Endothelial cell of umbilical vein (primary cell): Measurements from ENCODE around the gene TRAPPC12. TPM values are rescaled to one million over a fixed set of nuclear protein-coding genes. Genes with fewer than 3 reads are reported as not detected.

Experiments
- BruUV-seq: library from RNA; stranded (reverse); fragments of 400-500 nt; replicated peaks from 2 replicates; lab custom pipeline; 2021; lab: Mats Ljungman, UMichigan
- CTCF ChIA-PET: fragments of 300-600, 350-600 bp; sonication (Branson Sonifier 250); formaldehyde crosslinking; loops from one replicate; lab custom pipeline; 2021; ENCODE audit warnings: antibody characterized with exemption, inconsistent platforms; lab: Charles Lee
- POLR2A ChIA-PET: fragments of 300-600, 350-600 bp; sonication (Branson Sonifier 250); formaldehyde crosslinking; loops from one replicate; lab custom pipeline; 2021; ENCODE audit warnings: antibody characterized with exemption, inconsistent platforms; lab: Charles Lee
- DNase-seq: peaks from one replicate; pipeline ENCODE4 v3.0.0-alpha.2; 2011; ENCODE audit warnings: low read depth, low spot score
- FAIRE-seq: peaks from 2 replicates; lab custom pipeline; 2011; peaks lifted over from hg19 to GRCh38; lab: Jason Lieb, UNC
- H2AFZ ChIP-seq: 2 replicates; pipeline ENCODE4 v1.6.0; 2012; ENCODE audit warnings: low read depth, low read length, control low read depth, inconsistent platforms
- H3K27ac ChIP-seq: 2 replicates; pipeline ENCODE4 v1.5.1; 2011; ENCODE audit warnings: low read depth, mild to moderate bottlenecking, control low read depth, low read length, moderate library complexity; ENCODE audit not compliant: insufficient read depth
- H3K27me3 ChIP-seq, 2 experiments: 2 replicates each; pipeline versions ENCODE4 v1.6.0 to v1.6.1; 2011; ENCODE audit warnings: low read length in 2 of 2, mixed read lengths in 1 of 2; ENCODE audit not compliant: control insufficient read depth in 2 of 2, insufficient read depth in 2 of 2
- H3K36me3 ChIP-seq, 2 experiments: 2 replicates in 1 of 2; 3 replicates in 1 of 2; pipeline ENCODE4 v1.5.1; 2011; ENCODE audit warnings: low read length in 2 of 2, mild to moderate bottlenecking in 1 of 2, moderate library complexity in 1 of 2; ENCODE audit not compliant: control insufficient read depth in 2 of 2, insufficient read depth in 2 of 2; ENCODE audit errors: extremely low read depth in 1 of 2
- H3K4me1 ChIP-seq: 3 replicates; pipeline ENCODE4 v1.5.1; 2011; ENCODE audit warnings: mild to moderate bottlenecking, low read length; ENCODE audit not compliant: control insufficient read depth, insufficient read depth; ENCODE audit errors: extremely low read depth
- H3K4me2 ChIP-seq: 2 replicates; pipeline ENCODE4 v1.6.1; 2011; ENCODE audit warnings: low read length, control low read depth, mixed read lengths; ENCODE audit not compliant: insufficient read depth
- H3K4me3 ChIP-seq, 3 experiments: fragments of 200-600 bp in 1 of 3; sonication (generic), shearing (Covaris generic) in 1 of 3; replicated peaks in 1 of 3; 2 replicates each; pipeline ENCODE4 v1.5.1; 2011 to 2016; ENCODE audit warnings: control low read depth in 3 of 3, low read length in 3 of 3, mild to moderate bottlenecking in 2 of 3, inconsistent platforms in 1 of 3, low read depth in 1 of 3, moderate library complexity in 1 of 3; ENCODE audit not compliant: insufficient read depth in 1 of 3
- H3K79me2 ChIP-seq: 2 replicates; pipeline ENCODE4 v1.6.0; 2012; ENCODE audit warnings: low read length, inconsistent platforms; ENCODE audit not compliant: control insufficient read depth, insufficient read depth
- H3K9ac ChIP-seq: replicated peaks from 2 replicates; pipeline ENCODE3; 2011; ENCODE audit warnings: low read length, control low read depth; ENCODE audit not compliant: insufficient read depth; ENCODE audit errors: extremely low read depth
- H3K9me1 ChIP-seq: replicated peaks from 3 replicates; pipeline ENCODE4 v1.6.0; 2011; ENCODE audit warnings: mild to moderate bottlenecking, low read length; ENCODE audit not compliant: control insufficient read depth, insufficient read depth; ENCODE audit errors: extremely low read depth
- H3K9me3 ChIP-seq: replicated peaks from 2 replicates; pipeline ENCODE4 v1.5.1; 2012; ENCODE audit warnings: low read length, inconsistent platforms; ENCODE audit not compliant: control insufficient read depth, insufficient read depth
- H4K20me1 ChIP-seq: replicated peaks from 2 replicates; pipeline ENCODE3; 2011; ENCODE audit warnings: mild to moderate bottlenecking, low read length; ENCODE audit not compliant: control insufficient read depth, insufficient read depth; ENCODE audit errors: extremely low read depth
- CTCF ChIP-seq, 2 donors: IDR thresholded peaks; 1 replicate in 1 of 2; 2 replicates in 1 of 2; pipeline ENCODE4 v1.5.1; 2011; ENCODE audit warnings: low read length in 2 of 2, mild to moderate bottlenecking in 2 of 2, moderate library complexity in 2 of 2, control low read depth in 1 of 2, inconsistent platforms in 1 of 2, low read depth in 1 of 2; ENCODE audit not compliant: insufficient read depth in 1 of 2; ENCODE audit errors: extremely low read depth in 1 of 2
- EZH2 ChIP-seq: IDR thresholded peaks from 2 replicates; pipeline ENCODE4 v1.6.1; 2012; ENCODE audit warnings: borderline replicate concordance, low read depth, mild to moderate bottlenecking, moderate library complexity, low read length, inconsistent platforms; ENCODE audit not compliant: severe bottlenecking
- FOS ChIP-seq: IDR thresholded peaks from 2 replicates; pipeline ENCODE4 v1.6.1; 2011; ENCODE audit warnings: mild to moderate bottlenecking, low read length, moderate library complexity, borderline replicate concordance; ENCODE audit not compliant: insufficient read depth
- GATA2 ChIP-seq: IDR thresholded peaks from 2 replicates; pipeline ENCODE4 v1.7.0; 2011; ENCODE audit warnings: low read depth, mild to moderate bottlenecking, moderate library complexity, mixed read lengths, low read length; ENCODE audit not compliant: insufficient read length, insufficient read depth
- JUN ChIP-seq: IDR thresholded peaks from 2 replicates; pipeline ENCODE4 v1.6.1; 2011; ENCODE audit warnings: borderline replicate concordance, low read depth; ENCODE audit not compliant: insufficient read length, insufficient read depth
- MAX ChIP-seq: IDR thresholded peaks from 2 replicates; pipeline ENCODE4 v1.6.1; 2011; ENCODE audit not compliant: insufficient read depth, insufficient read length
- MYC ChIP-seq: IDR thresholded peaks from one replicate; pipeline ENCODE4 v1.6.1; 2011; ENCODE audit warnings: mild to moderate bottlenecking, low read depth, low read length
- POLR2A ChIP-seq: IDR thresholded peaks from 2 replicates; pipeline ENCODE4 v1.6.1; 2012; ENCODE audit warnings: low read depth, mild to moderate bottlenecking, control low read depth, low read length
- POLR2AphosphoS5 ChIP-seq: IDR thresholded peaks from 2 replicates; pipeline ENCODE4 v1.6.1; 2012; ENCODE audit warnings: low read depth, mild to moderate bottlenecking, control low read depth, low read length, moderate library complexity; ENCODE audit not compliant: insufficient read depth
- dilution Hi-C: fragments of 300-500 bp; cut with MboI; formaldehyde crosslinking; loops from one replicate; pipeline ENCODE4 v1.15.0; 2019; ENCODE audit warnings: low sequenced_read_pairs; ENCODE audit not compliant: extremely low pct_ligation_motif_present
- intact Hi-C: fragments of 100-400 bp; cut with micrococcal nuclease; formaldehyde crosslinking; loops from one replicate; pipeline ENCODE4 v1.10.0; 2022
- polyA plus RNA-seq, 4 experiments: library from polyadenylated mRNA; depleted of rRNA in 3 of 4; stranded (reverse) in 3 of 4; unstranded in 1 of 4; fragments of >200 nt; gene quantifications; 2 replicates each; pipeline versions ENCODE4 v1.2.1 to v1.2.3, GENCODE V29; 2011 to 2012; ENCODE audit warnings: missing spikeins in 1 of 4
- total RNA-seq: library from RNA; stranded (reverse); gene quantifications from 2 replicates; pipeline ENCODE4 v1.2.3, GENCODE V29; 2021

The TRAPPC12 gene
- total and polyA plus RNA-seq, 2 donors (not counting 3 experiments of a cell fraction or from before 2014, with no cell fraction given), result 47.5 to 81.5 TPM

DNA sequence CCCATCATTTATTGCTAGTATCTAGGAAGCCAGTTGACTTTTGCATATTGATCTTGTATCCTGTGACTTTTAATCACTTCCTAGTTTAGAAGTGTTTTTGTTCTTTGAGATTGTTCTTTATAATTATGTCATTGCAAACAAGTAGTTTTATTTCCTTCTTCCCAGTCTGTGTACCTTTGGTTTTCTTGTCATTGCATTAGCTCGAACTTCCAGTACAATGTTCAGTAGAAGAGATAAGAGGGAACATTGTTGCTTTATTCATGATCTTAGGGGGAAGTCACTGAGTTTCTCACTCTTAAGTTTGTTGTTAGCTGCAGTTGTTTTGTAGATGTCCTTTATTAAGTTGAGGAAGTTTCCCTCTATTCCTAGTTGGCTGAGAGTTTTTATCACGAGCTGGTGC lies 61.0 kb downstream of the TRAPPC12 start:
- H3K9ac ChIP-seq, result no peak overlapping the region
- BruUV-seq, result no TSS peak
- dilution Hi-C loops, result no loop called here
- no peak overlapping the region for H3K27ac ChIP-seq
- H3K9me1 ChIP-seq, result no peaks in the 10 kb centered on the region
- FAIRE-seq (no peak), DNase-seq (peak; percentile 55)
- H3K36me3 ChIP-seq, result peaks cover 0 to 8% of the 10 kb centered on the region in 2 experiments
- H4K20me1 ChIP-seq, result no peaks in the 10 kb centered on the region
- no peak overlapping the region for H3K4me2 ChIP-seq
- H3K79me2 ChIP-seq, result no peaks in the 10 kb centered on the region
- no peak overlapping the region for H3K4me3 ChIP-seq
- TF ChIP-seq CTCF (IDR thresholded peaks at IDR 0.05; ENCODE audit: extremely low read depth in 1 of 2, insufficient read depth in 1 of 2, low read depth in 1 of 2, low read length in 2 of 2) (no peak), EZH2 (no peak), GATA2 (no peak), MAX (no peak), POLR2A (no peak), FOS (no peak), POLR2AphosphoS5 (no peak), JUN (no peak), MYC (no peak)
- H2AFZ ChIP-seq, result no peak overlapping the region
- H3K27me3 ChIP-seq, result no peaks in the 10 kb centered on the region
- no peaks in the 10 kb centered on the region for H3K9me3 ChIP-seq
- CTCF ChIA-PET, result interaction anchor here (0.6 to 3.7 kb wide), 4 partner anchors 17 to 519 kb away, joined by 3 to 18 read pairs (median 10); no protein-coding TSS in a partner anchor
- peaks cover 5% of the 10 kb centered on the region for H3K4me1 ChIP-seq
- POLR2A ChIA-PET, result no interaction called here
- intact Hi-C loops, result no loop called here
